RWPE2 (cell line): ENCODE results near the gene HEXB.

Experiments
- ATAC-seq: fragments of 200-7000 bp; cut with Tn5 transposase; 3 replicates; pipeline ENCODE4 v1.9.1; 2021; ENCODE audit warnings: low read depth
- DNase-seq: peaks from one replicate; pipeline ENCODE4 v3.0.0-alpha.2; 2020; ENCODE audit warnings: low spot score
- H3K27ac ChIP-seq: fragments of 450-650 bp; 2 replicates; pipeline ENCODE4 v1.5.1; 2017; ENCODE audit warnings: mild to moderate bottlenecking; ENCODE audit not compliant: poor library complexity, severe bottlenecking
- H3K27me3 ChIP-seq: fragments of 250-450 bp; sonication (Bioruptor Pico); 2 replicates; pipeline ENCODE4 v1.5.1; 2021; ENCODE audit warnings: mild to moderate bottlenecking, moderate library complexity; ENCODE audit not compliant: insufficient read depth, poor library complexity, severe bottlenecking
- H3K36me3 ChIP-seq: fragments of 250-450 bp; sonication (Bioruptor Pico); 2 replicates; pipeline ENCODE4 v1.5.1; 2020; ENCODE audit warnings: low read depth, mild to moderate bottlenecking, moderate library complexity
- H3K4me1 ChIP-seq: fragments of 250-450 bp; sonication (Bioruptor Pico); 2 replicates; pipeline ENCODE4 v1.5.1; 2021; ENCODE audit warnings: mild to moderate bottlenecking, moderate library complexity; ENCODE audit not compliant: insufficient read depth, poor library complexity, severe bottlenecking
- H3K4me3 ChIP-seq: fragments of 250-450 bp; sonication (Bioruptor Pico); 2 replicates; pipeline ENCODE4 v1.5.1; 2021; ENCODE audit warnings: mild to moderate bottlenecking, moderate library complexity; ENCODE audit not compliant: severe bottlenecking
- H3K9me3 ChIP-seq: fragments of 250-450 bp; sonication (Bioruptor Pico); 2 replicates; pipeline ENCODE4 v1.5.1; 2021; ENCODE audit warnings: mild to moderate bottlenecking, moderate library complexity; ENCODE audit not compliant: severe bottlenecking
- TF ChIP-seq, protein P1 (sequence below): fragments of 450-650 bp; IDR thresholded peaks from one replicate; pipeline ENCODE4 v1.5.1; 2017; ENCODE audit warnings: mild to moderate bottlenecking, moderate library complexity; ENCODE audit not compliant: poor library complexity, severe bottlenecking

HEXB gene

DNA sequence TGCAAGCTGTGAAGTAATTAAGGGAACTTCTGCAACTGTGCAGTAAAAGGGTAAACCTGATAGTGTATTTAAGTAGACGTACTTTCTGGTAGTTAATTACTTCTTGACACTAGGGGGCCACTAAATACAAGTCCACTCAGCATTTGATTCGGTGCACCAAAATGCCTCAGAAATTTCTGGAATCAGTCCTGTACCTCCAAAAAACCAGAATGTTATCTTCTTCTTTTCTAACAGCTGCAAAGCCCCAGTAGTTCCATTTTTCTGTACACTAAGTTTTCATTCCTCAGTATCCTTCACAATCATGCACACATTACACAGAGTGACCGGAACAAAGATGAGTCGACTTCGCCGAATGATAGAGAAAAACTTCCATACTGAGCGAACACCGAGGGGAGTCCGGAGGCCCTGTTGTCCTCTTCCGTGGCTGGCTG, 81.4 kb downstream of the HEXB start:
- TF ChIP-seq, protein P1, sequence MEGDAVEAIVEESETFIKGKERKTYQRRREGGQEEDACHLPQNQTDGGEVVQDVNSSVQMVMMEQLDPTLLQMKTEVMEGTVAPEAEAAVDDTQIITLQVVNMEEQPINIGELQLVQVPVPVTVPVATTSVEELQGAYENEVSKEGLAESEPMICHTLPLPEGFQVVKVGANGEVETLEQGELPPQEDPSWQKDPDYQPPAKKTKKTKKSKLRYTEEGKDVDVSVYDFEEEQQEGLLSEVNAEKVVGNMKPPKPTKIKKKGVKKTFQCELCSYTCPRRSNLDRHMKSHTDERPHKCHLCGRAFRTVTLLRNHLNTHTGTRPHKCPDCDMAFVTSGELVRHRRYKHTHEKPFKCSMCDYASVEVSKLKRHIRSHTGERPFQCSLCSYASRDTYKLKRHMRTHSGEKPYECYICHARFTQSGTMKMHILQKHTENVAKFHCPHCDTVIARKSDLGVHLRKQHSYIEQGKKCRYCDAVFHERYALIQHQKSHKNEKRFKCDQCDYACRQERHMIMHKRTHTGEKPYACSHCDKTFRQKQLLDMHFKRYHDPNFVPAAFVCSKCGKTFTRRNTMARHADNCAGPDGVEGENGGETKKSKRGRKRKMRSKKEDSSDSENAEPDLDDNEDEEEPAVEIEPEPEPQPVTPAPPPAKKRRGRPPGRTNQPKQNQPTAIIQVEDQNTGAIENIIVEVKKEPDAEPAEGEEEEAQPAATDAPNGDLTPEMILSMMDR: peak; percentile 89
- Histone ChIP-seq H3K4me3 (peak overlapping the region; percentile 75), H3K36me3 (peaks cover 60% of the 10 kb centered on the region), H3K4me1 (peaks cover 40% of the 10 kb centered on the region), H3K27ac (peak overlapping the region; percentile 97), H3K9me3 (no peaks in the 10 kb centered on the region), H3K27me3 (no peaks in the 10 kb centered on the region)
- no peak for DNase-seq
- peak; percentile 20; the same call in 1 of the 3 replicates for ATAC-seq

DNA sequence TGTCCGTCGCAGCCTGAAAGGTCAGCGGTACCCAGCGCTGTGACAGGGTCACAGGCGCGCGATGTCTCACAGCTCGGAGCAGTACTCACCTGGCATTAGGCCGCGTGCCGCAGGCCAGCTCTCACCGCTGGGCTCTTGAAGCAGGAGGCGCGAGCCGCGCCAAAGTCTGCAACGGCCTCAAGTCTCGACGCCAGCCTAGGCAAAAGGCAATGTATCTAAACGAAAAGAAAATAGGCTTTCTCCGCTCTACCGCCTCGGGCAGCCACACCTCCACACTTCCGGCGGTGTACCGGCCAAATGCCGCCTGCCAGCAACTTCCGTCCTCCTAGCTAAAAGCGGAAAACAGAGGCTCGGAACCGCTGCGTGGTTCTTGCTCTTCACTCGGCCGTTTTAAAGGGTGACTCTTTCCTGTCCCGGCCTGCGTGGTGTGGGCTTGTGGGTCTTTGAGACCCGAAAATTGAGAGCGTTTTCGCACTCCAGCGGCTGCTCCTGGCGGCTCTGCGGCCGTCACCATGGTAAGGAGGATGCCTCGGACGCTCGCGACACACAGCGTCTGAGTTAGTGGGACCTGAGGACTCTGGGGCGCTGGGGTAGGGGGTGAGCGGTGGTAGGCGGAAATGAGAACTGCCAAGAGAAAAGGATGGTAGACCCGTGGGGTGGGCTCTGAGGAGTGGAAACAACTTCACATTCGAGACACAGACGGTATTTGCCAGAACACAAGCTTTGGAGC, 82.0 kb downstream of the HEXB start, which contains the start of the genes GFM2 and NSA2:
GFM2 (minus strand) TSS at position 269 of the 730 bp plus-strand sequence. CDS start 3,375 bp downstream, outside the sequence.
NSA2 (plus strand) TSS at position 401 of the 730 bp plus-strand sequence; CDS start at position 513, 112 bp downstream.
- DNase-seq (peak; percentile 90), ATAC-seq (peak; percentile 72)
- H3K27me3 ChIP-seq: no peaks in the 10 kb centered on the region
- peaks cover 61% of the 10 kb centered on the region for H3K36me3 ChIP-seq
- H3K9me3 ChIP-seq: no peaks in the 10 kb centered on the region
- TF ChIP-seq, protein P1: peak; percentile 34
- H3K27ac ChIP-seq: peak within 1 kb of the TSS; percentile 97
- H3K4me1 ChIP-seq: peaks cover 34% of the 10 kb centered on the region
- H3K4me3 ChIP-seq: peak within 1 kb of the TSS; percentile 75

DNA sequence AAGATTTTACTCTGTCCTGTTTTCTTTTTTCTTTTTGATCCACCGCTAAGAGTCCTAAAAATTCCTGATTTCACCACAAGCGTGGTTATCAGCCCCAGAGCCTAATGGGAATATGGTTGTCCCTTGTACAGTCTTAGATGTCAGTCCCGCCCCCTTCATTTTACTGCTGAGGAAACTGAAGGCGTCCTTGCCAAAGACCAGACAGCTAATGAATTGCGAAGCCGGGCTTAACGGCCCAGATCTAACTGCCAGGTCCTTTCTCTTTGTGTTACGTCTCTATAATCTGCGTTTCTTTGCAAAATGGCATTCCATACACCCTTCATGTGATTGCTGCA, 82.5 kb downstream of the HEXB start:
- Histone ChIP-seq H3K4me3 (peak overlapping the region; percentile 75), H3K27ac (peak overlapping the region; percentile 97), H3K9me3 (no peaks in the 10 kb centered on the region), H3K36me3 (peaks cover 62% of the 10 kb centered on the region), H3K27me3 (no peaks in the 10 kb centered on the region), H3K4me1 (peaks cover 29% of the 10 kb centered on the region)
- TF ChIP-seq, protein P1: no peak
- peak; percentile 28 for ATAC-seq
- DNase-seq: no peak
